PFSK-1 (cell line): ENCODE results near the gene DNAJB1.

Source experiments
- POLR2AphosphoS5 ChIP-seq: IDR thresholded peaks from 2 replicates; pipeline ENCODE4 v1.6.1; 2012; ENCODE audit warnings: low read depth, mild to moderate bottlenecking, control low read depth, low read length, moderate library complexity
- TAF1 ChIP-seq: IDR thresholded peaks from 2 replicates; pipeline ENCODE4 v1.6.1; 2012; ENCODE audit warnings: low read length, control low read depth, borderline replicate concordance; ENCODE audit not compliant: insufficient read depth

DNA sequence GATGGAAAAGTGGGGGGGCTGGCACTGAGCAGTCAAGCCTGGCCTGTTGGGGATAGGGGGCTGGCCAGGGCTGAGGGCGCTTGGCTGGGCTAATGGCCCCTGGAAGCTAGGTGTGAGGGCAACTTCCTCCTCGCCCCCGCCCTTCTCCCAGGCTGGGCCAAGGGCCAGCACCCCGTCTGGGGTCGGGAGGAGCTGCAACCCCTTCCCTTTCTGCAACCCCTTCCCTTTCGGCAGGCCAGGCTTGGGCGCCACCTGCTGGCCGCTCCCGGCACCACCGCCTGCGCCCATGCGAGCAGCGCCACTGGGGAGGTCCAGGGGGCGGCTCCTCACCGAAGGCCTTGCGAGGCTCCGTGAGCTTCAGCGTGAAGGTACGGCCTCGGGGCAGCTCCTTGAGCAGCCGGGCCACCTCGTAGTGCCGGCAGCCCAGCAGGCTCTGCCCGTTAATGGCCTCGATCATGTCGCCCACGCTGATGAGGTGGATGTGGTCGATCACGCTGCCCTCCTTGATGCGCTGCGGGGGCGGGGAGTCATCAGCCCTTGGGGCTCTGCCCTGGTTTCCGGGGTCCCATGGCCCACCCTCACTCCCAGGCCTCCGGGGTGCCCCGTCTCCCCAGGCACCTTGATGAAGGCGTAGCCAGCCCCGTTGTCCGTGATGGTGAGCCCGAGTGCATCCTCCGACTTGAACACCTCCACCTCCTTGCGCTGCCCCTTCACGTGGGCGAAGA, 38.1 kb downstream of the DNAJB1 start:
- TF ChIP-seq POLR2AphosphoS5 (no peak), TAF1 (no peak)
